Measurements from ENCODE around the gene ADAMTSL2.

Gene ADAMTSL2

GRCh38 chr9:133536080-133536479 is 1.6 kb downstream of the ADAMTSL2 start:
- DNase-seq, result no peak

DNA sequence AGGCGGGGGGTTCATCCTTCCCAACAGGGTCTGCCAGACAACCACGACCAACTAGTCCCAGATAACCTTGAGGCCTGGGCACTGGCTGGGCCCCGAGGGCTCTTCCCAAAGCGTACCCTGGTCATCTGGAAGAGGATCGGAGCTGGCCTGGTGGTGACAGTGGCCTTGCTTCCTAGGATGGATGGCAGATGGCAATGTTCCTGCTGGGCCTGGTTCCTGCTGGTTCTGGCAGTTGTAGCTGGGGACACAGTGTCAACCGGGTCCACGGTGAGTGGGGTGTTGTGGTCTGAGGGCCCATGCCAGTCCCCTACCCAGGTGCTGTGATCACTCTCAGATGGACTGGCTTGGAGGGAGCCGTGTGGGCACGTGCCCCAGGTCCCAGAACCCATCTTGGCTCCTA is 2.0 kb downstream of the ADAMTSL2 start:
- no peak for DNase-seq

DNA sequence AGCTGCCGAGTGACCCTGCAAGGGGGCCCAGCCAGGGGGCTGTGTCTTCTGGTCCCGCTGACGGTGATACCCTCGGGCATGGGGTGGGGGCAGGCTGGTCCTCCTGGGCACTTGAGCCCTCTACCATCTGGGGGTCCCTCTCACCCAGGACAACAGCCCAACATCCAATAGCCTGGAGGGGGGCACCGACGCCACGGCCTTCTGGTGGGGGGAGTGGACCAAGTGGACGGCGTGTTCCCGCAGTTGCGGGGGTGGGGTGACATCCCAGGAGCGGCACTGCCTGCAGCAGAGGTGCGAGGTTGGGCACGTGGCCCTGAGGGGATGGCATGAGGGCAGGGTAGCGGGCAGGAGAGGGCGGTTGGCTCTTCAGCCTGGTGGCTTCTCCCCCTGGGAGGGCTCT is 2.8 kb downstream of the ADAMTSL2 start:
- no peak for DNase-seq

DNA sequence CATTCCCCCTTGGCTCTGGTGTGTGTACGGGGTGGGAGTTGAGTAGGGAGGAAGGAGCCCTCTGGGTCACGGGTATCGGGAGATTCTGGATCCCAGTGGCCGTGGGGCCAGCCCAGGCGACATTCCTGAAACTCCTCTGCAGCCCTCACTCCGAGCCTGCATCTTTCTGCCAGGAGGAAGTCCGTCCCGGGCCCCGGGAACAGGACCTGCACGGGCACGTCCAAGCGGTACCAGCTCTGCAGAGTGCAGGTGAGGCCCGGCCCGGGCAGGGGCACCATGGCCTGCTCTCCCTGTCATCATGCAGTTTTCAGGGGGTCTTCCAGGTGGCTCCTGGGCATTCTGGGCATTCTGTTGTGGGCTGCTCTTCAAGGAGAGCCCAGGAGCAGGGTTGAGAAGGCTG is 3.7 kb downstream of the ADAMTSL2 start:
- DNase-seq, result no peak

DNA sequence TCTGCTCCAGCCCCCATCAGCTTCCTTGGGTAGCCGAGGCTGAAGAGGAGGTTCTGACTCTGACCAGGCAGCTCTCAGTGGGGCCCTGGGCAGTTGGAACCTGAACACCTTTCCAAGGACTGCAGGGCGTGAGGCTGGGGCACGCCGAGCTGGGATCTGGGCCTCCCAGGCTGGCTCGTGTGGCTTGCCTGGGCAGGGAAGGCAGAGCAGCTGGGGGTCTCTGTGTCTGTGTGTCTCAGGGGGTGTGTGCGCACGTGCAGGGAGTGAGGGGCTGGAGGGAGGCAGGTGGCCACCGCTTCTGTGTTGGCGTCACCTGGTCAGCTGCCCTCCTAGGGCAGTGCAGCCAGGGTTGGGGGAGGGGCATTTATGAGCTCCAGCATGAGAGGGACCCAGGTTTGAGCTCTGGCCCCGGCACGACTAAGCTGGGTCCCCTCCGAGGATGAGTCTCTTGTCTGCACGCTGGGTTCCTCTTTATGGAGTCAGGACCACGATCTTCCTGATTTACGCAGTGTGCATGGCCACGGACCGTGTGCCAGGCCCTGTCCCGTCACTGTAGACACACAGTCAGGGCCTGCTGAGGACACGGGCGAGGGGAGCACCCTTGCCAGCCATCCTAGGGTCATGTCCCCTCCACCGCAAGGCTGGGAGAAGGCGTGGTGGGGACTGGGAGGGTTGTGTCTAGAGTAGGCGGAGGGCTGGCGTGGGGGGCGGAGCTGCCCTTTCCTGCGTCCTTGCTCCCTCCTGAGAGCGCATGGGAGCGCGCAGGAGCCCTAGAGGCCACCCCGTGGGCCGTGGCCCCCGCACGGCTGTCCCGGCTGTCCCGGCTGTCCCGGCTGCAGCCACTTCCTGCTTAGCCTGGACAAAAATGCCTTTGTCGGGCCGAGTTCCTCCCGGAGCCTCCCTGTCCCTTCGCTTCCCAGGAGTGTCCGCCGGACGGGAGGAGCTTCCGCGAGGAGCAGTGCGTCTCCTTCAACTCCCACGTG is 4.6 kb downstream of the ADAMTSL2 start:
- no peak for DNase-seq

GRCh38 chr9:133539991-133540697 is 5.6 kb downstream of the ADAMTSL2 start:
- DNase-seq, result no peak

DNA sequence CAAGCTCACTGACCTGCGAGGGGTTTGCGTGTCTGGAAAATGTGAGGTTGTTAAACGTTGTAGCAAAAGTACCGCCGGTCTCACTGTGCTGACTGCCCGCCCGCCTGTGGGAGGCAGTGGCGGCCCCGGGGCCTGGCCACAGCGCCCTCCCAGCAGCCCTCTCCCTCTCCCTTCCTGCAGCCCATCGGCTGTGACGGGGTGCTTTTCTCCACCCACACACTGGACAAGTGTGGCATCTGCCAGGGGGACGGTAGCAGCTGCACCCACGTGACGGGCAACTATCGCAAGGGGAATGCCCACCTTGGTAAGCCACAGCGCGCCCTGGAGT is 6.2 kb downstream of the ADAMTSL2 start:
- DNase-seq, result no peak

- no peak for DNase-seq
These were observed 7.5 kb downstream of the ADAMTSL2 start for GRCh38 chr9:133542002-133542401.

DNA sequence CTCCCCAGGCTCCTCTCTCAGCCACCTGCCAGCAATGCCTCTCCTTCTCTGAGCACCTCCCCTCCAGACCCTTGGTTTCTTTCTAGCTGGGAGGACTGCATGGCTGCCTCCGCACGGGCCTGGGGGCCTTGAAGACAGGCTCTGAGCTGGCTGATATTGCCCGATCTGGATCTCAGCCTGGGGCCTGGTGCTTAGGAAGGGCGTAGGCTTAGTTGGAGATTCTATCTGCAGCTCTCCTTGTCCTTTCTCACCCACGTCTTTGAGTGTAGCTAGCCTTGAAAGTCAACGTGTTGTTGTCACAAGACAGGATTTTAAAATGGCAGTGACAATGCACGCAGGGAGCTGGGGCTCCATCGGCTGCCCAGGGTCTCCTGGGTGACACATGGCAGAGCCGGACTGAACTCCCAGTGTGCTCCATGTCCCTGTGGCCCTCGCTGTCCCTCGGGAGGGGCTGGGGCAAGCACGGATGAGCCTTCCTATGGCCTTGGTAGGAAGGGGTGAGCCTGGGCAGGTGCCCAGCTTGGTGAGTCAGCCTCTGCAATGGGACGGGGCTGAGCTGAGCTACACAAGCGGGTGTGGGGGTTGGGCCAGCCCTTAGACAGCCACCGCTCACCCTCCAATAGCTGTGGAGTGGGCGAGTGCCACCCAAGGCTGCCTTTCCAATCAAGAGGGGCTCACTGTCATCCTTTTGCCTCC is 9.4 kb downstream of the ADAMTSL2 start:
- DNase-seq, result no peak

DNA sequence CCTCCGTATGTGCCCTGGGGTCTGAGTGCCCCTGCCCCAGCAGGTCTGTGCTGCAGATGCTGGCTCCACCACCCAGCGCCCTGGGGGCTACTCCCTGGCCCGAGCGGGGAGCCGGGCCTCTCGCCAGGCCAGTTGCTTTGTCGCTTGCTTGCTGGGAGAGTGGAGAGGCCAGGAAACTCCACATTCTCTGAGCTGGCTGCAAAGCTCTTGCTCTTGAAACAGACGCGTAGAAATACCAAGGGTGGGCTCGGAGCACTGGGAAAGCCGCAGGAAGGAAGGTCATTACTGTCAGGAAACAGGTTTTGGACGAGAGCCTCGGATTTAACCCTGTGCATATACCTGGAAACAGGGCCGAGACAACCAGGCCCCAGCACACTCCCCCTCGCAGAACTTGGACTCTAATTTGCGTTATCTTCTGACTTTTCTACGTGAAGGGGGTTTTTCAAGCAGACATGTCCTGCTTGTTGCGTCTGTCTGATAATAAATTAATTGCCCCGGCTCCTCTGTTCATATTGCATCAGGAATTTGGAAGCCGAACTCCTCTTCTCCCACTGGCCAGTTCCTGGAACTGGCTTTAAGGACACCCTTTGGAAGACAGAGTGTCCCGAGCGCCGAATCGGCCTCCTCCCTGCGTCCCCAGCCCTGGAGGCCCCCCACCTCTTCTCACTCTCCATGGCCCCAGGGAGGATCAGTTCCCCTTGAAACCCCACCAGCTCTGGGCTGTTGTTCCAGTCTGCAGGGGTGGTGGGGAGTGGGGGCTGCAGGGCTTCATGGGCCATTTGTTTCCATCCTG is 11.2 kb downstream of the ADAMTSL2 start:
- no peak for DNase-seq

- no peak for DNase-seq
These were observed 11.8 kb downstream of the ADAMTSL2 start for GRCh38 chr9:133546287-133546680.

GRCh38 chr9:133547116-133547515 is 12.6 kb downstream of the ADAMTSL2 start:
- no peak for DNase-seq

GRCh38 chr9:133551446-133551845 is 16.9 kb downstream of the ADAMTSL2 start:
- no peak for DNase-seq

GRCh38 chr9:133552236-133552635 is 17.7 kb downstream of the ADAMTSL2 start:
- no peak for DNase-seq

DNA sequence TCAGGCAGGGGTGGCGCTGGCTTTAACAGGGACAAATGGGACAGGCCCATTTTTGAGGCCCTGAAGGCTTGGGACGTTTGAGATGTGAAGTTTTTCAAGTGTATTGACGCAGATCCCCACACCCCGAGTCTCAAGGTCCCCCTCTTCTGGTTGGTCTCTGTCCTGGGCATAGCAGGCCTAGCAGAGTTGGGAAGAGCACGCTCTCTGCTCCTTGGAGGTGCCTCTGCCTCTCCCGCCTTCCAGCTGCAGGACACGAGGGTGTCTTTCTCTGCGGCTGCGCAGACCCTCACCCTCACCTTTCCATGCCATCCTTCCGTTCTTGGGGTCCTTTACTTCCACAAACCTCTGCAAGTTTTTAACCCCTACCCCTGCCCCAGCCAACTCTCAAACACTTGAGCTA is 18.6 kb downstream of the ADAMTSL2 start:
- no peak for DNase-seq

- no peak for DNase-seq
These were observed 19.6 kb downstream of the ADAMTSL2 start for GRCh38 chr9:133553973-133554713.

DNA sequence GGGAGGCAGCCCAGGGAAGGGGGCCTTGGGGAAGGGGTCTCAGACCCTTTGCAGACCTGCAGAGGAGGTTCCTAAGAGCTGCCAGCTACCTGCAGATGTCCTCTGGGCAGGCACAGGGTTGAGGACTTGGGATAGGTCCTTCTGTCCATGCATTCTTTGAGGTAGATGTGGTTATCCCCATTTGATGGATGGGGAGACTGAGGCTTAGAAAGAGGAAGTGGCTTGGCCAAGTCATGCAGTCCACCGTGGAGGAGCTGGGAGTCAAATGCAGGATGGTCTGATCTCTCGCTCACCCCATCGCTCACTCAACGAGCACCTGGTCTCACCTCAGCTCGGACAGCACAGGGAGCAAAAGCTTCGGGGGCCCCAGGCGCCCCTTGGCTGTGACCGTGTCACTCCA is 20.2 kb downstream of the ADAMTSL2 start:
- no peak for DNase-seq

- DNase-seq, result no peak
These were observed 21.9 kb downstream of the ADAMTSL2 start for GRCh38 chr9:133556354-133556753.

GRCh38 chr9:133557581-133557980 is 23.1 kb downstream of the ADAMTSL2 start:
- no peak for DNase-seq

- DNase-seq, result peak; percentile 35 to 44
These were observed 24.0 kb downstream of the ADAMTSL2 start for GRCh38 chr9:133558191-133559126.

DNA sequence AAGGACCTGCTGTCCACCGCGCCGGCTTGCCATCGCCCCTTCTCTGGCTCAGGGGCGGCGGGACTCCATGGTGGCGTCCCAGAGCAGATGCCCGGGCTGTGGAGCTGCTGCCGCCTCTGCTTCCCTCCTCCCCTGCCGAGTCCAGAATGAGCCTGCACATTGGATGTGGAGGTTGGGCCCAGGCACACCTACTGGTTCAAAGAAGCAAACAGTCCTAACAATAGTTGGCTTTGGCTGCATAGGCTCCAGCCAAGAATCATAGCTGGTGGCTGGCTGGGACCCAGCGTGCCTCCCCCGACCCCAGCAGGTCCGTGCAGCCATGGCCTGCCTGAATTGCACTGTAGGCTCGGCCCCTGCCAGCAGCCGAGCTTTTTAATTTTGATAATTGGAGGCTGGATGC is 25.8 kb downstream of the ADAMTSL2 start:
- no peak for DNase-seq
